Coronary artery (tissue), 2 donors: ENCODE data around the gene LCP2.
"Not testable (repeated sequence)": the region's sequence is repeated elsewhere in the genome, so short reads cannot be mapped to it uniquely, and the experiment has no call there.

Experiments
- DNase-seq: peaks from one replicate; pipeline ENCODE4 v3.0.0-alpha.2; 2017; ENCODE audit warnings: low spot score
- H3K27ac ChIP-seq, 2 donors: fragments of 200-600 bp; sonication (generic); one replicate each; pipeline ENCODE4 v1.5.1; 2016 to 2019
- H3K4me3 ChIP-seq: fragments of 200-600 bp; sonication (generic); 2 replicates; pipeline ENCODE4 v1.5.1; 2016; ENCODE audit warnings: mild to moderate bottlenecking, moderate library complexity
- CTCF ChIP-seq: fragments of 200-600 bp; sonication (generic); IDR thresholded peaks from one replicate; pipeline ENCODE4 v1.5.1; 2019; ENCODE audit warnings: antibody characterized with exemption

The LCP2 gene

GRCh38 chr5:170250810-170251317 lies 46.7 kb downstream of the LCP2 start:
- no peak overlapping the region for H3K27ac ChIP-seq
- no peak for DNase-seq
- H3K4me3 ChIP-seq, result no peak overlapping the region
- no peak for TF ChIP-seq CTCF

- H3K27ac ChIP-seq, result peak overlapping the region in 1 of 2 donors; percentile 18
- TF ChIP-seq CTCF, result no peak
- DNase-seq, result no peak
- no peak overlapping the region for H3K4me3 ChIP-seq
Observed at GRCh38 chr5:170249355-170249754, 48.2 kb downstream of the LCP2 start.

DNA sequence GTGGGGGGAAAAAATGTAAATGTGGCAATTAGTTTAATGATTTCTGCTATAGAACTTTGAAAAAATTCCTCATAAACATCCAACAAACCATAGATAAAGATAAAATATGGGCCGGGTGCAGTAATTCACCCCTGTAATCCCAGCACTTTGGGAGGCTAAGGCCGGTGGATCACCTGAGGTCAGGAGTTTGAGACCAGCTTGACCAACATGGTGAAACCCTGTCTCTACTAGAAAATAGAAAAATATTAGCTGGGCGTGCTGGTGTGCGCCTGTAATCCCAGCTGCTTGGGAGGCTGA lies 48.7 kb downstream of the LCP2 start:
- not testable (repeated sequence) for H3K4me3 ChIP-seq, H3K27ac ChIP-seq, DNase-seq

GRCh38 chr5:170248172-170248930 lies 49.2 kb downstream of the LCP2 start:
- TF ChIP-seq CTCF, result no peak
- no peak overlapping the region for H3K27ac ChIP-seq

GRCh38 chr5:170247363-170247762 lies 50.2 kb downstream of the LCP2 start:
- no peak for TF ChIP-seq CTCF

More at GRCh38 chr5:170248172-170248930, 49.2 kb downstream of the LCP2 start:
- no peak overlapping the region for H3K4me3 ChIP-seq
- no peak for DNase-seq

DNA sequence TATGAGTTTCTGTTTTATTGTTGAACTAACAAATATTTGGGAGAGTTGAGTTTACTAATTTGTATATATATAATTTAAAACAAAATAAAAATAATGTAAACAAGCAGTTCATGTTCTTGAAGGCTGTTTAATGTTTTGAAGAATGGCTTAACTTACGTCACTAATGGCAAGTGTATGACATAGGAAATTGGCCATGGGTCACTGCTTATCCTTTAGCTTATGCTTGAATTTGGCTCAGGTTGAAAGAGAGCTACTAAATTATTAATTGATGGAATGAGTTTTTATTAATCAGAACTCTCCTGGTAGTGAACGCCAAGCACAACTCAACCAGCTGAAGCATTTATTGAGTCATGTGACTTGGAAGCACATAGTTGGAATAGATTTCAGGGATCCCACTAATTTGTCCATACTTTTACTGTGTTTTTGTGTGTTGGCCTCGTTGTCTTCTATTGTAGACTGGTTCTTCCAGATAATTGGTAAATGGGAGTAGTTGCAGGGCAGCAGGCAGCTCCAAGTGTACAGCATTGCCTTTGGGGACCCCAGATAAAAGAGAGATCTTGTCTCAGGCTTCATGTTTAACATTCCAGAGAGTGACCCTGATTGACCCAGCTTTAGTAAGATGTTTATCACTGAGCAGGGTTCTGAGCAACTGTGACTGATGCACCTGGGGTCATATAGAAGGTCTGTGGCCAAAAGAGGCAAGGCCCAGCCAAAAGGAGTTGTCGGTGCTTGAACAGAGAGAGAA lies 51.3 kb downstream of the LCP2 start:
- Histone ChIP-seq H3K27ac (no peak overlapping the region), H3K4me3 (no peak overlapping the region)
- no peak for TF ChIP-seq CTCF
- no peak for DNase-seq

More at GRCh38 chr5:170247363-170247762, 50.2 kb downstream of the LCP2 start:
- DNase-seq, result no peak
- H3K4me3 ChIP-seq, result no peak overlapping the region
- H3K27ac ChIP-seq, result no peak overlapping the region

DNA sequence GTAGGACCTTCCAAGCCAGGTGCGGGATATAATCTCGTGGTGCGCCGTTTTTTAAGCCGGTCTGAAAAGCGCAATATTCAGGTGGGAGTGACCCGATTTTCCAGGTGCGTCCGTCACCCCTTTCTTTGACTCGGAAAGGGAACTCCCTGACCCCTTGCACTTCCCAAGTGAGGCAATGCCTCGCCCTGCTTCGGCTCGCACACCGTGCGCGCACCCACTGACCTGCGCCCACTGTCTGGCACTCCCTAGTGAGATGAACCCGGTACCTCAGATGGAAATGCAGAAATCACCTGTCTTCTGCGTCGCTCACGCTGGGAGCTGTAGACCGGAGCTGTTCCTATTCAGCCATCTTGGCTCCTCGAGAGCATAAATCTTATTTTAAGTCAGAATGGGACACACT lies 52.1 kb downstream of the LCP2 start:
- not testable (repeated sequence) for DNase-seq, H3K27ac ChIP-seq, H3K4me3 ChIP-seq
